Neural cell (in vitro differentiated cells): ENCODE measurements around the gene TEX14. TPM values are rescaled to one million over a fixed set of nuclear protein-coding genes. Genes with fewer than 3 reads are reported as not detected.

Experiments used
- H2AFZ ChIP-seq: fragments of 200-600, 300-800 bp; sonication (generic), shearing (Covaris generic); 2 replicates; pipeline ENCODE4 v1.6.0; 2014; ENCODE audit warnings: low read depth, mild to moderate bottlenecking, antibody characterized with exemption, low read length, moderate library complexity
- H3F3A ChIP-seq: fragments of 200-600 bp; shearing (Covaris generic); 2 replicates; pipeline ENCODE4 v1.6.1; 2016; ENCODE audit warnings: mild to moderate bottlenecking, moderate library complexity, mixed read lengths, antibody characterized with exemption, low read length; ENCODE audit not compliant: insufficient read depth, poor library complexity, severe bottlenecking
- H3K27ac ChIP-seq: fragments of 200-600, 300-800 bp; sonication (generic), shearing (Covaris generic); 2 replicates; pipeline ENCODE4 v1.5.1; 2014; ENCODE audit warnings: mild to moderate bottlenecking, low read length, moderate library complexity
- H3K27me3 ChIP-seq: fragments of 300-800, 200-600 bp; sonication (generic), shearing (Covaris generic); 2 replicates; pipeline ENCODE4 v1.6.0; 2014; ENCODE audit warnings: mild to moderate bottlenecking, low read depth, low read length, moderate library complexity; ENCODE audit not compliant: insufficient read depth
- H3K36me3 ChIP-seq: fragments of 300-800, 200-600 bp; sonication (generic), shearing (Covaris generic); 2 replicates; pipeline ENCODE4 v1.5.1; 2014; ENCODE audit warnings: mild to moderate bottlenecking, antibody characterized with exemption, low read length, moderate library complexity; ENCODE audit not compliant: insufficient read depth
- H3K4me2 ChIP-seq: fragments of 300-800, 200-600 bp; sonication (generic), shearing (Covaris generic); 2 replicates; pipeline ENCODE4 v1.6.0; 2014; ENCODE audit warnings: mild to moderate bottlenecking, low read length
- H3K4me3 ChIP-seq: fragments of 300-800, 200-600 bp; sonication (generic), shearing (Covaris generic); 2 replicates; pipeline ENCODE4 v1.5.1; 2014; ENCODE audit warnings: mild to moderate bottlenecking, low read length, moderate library complexity
- H3K79me2 ChIP-seq: fragments of 200-600 bp; shearing (Covaris generic); replicated peaks from 2 replicates; pipeline ENCODE4 v1.6.0; 2014; ENCODE audit warnings: mild to moderate bottlenecking, low read length, moderate library complexity; ENCODE audit not compliant: insufficient read depth
- H3K9ac ChIP-seq: fragments of 300-800, 200-600 bp; sonication (generic), shearing (Covaris generic); 2 replicates; pipeline ENCODE4 v1.6.1; 2016; ENCODE audit warnings: mild to moderate bottlenecking, low read length, mixed read lengths
- H3K9me2 ChIP-seq: fragments of 200-600 bp; shearing (Covaris generic); 2 replicates; pipeline ENCODE4 v1.6.1; 2016; ENCODE audit warnings: mild to moderate bottlenecking, low read length, mixed read lengths; ENCODE audit not compliant: insufficient read depth
- H3K9me3 ChIP-seq: fragments of 200-600, 300-800 bp; sonication (generic), shearing (Covaris generic); 2 replicates; pipeline ENCODE4 v1.6.1; 2016; ENCODE audit warnings: mild to moderate bottlenecking, mixed run types, low read length, moderate library complexity, mixed read lengths
- H4K20me1 ChIP-seq: fragments of 200-600 bp; shearing (Covaris generic); 2 replicates; pipeline ENCODE4 v1.6.1; 2016; ENCODE audit warnings: mild to moderate bottlenecking, mixed run types; ENCODE audit not compliant: insufficient read depth
- EP300 ChIP-seq: fragments of 450-650 bp; conservative IDR thresholded peaks from 2 replicates; pipeline ENCODE4 v1.6.1; 2014; ENCODE audit warnings: antibody characterized with exemption, mild to moderate bottlenecking, moderate library complexity; ENCODE audit not compliant: poor library complexity, severe bottlenecking
- EZH2 ChIP-seq: fragments of 200-600, 300-800 bp; shearing (Covaris generic), sonication (generic); IDR thresholded peaks from 2 replicates; pipeline ENCODE4 v1.6.1; 2014; ENCODE audit warnings: antibody characterized with exemption, low read length, borderline replicate concordance, mild to moderate bottlenecking; ENCODE audit not compliant: insufficient read depth, poor library complexity, severe bottlenecking
- MXI1 ChIP-seq: fragments of 450-650 bp; conservative IDR thresholded peaks from 2 replicates; pipeline ENCODE4 v1.6.1; 2014; ENCODE audit warnings: antibody characterized with exemption, mild to moderate bottlenecking; ENCODE audit not compliant: poor library complexity, severe bottlenecking
- POLR2AphosphoS5 ChIP-seq: IDR thresholded peaks from 2 replicates; pipeline ENCODE4 v1.6.1; 2012
- RAD21 ChIP-seq: fragments of 450-650 bp; conservative IDR thresholded peaks from 2 replicates; pipeline ENCODE4 v1.6.1; 2014; ENCODE audit warnings: antibody characterized with exemption, mild to moderate bottlenecking, moderate library complexity
- SMC3 ChIP-seq: fragments of 450-650 bp; conservative IDR thresholded peaks from 2 replicates; pipeline ENCODE4 v1.6.1; 2014; ENCODE audit warnings: antibody characterized with exemption, mild to moderate bottlenecking, moderate library complexity; ENCODE audit not compliant: poor library complexity
- TAF1 ChIP-seq: IDR thresholded peaks from 2 replicates; pipeline ENCODE4 v1.6.1; 2012; ENCODE audit warnings: low read depth
- polyA plus RNA-seq: library from polyadenylated mRNA; depleted of rRNA; stranded (reverse); fragments of >200 nt; gene quantifications from 2 replicates; pipeline ENCODE4 v1.2.3, GENCODE V29; 2014
- TF ChIP-seq, protein P1 (sequence below): IDR thresholded peaks from 2 replicates; pipeline ENCODE4 v1.6.1; 2012; ENCODE audit warnings: borderline replicate concordance
- TF ChIP-seq, protein P2 (sequence below): fragments of 450-650 bp; IDR thresholded peaks from 2 replicates; pipeline ENCODE4 v1.5.1; 2014; ENCODE audit warnings: antibody characterized with exemption, mild to moderate bottlenecking, moderate library complexity; ENCODE audit not compliant: poor library complexity, severe bottlenecking

The TEX14 gene
- polyA plus RNA-seq, 1 donor from 2014 or later = 1.4 TPM

DNA sequence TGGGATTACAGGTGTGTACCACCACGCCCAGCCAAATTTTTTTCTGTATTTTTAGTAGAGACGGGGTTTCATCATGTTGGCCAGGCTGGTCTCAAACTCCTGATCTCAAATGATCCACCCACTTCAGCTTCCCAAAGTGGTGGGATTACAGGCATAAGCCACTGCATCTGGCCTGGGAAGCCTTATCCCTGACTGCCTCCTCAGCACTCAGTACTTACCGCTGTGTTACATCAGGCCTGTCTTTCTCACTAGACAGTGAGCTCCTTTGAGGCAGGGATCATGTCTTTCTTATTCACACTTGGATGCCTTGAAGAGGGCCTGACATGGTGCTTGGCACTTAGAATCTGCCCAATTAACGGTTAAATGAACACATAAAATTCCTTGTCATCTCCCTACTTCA is 121.1 kb downstream of the TEX14 start:
- Histone ChIP-seq H4K20me1 (no peaks in the 10 kb centered on the region), H3K9ac (no peak overlapping the region), H3K27ac (no peak overlapping the region), H3K79me2 (no peaks in the 10 kb centered on the region), H3K9me2 (no peaks in the 10 kb centered on the region), H3K4me2 (no peak overlapping the region), H3K9me3 (no peaks in the 10 kb centered on the region), H3K27me3 (no peaks in the 10 kb centered on the region), H3K36me3 (no peaks in the 10 kb centered on the region), H3F3A (no peaks in the 10 kb centered on the region), H3K4me3 (no peak overlapping the region), H2AFZ (no peak overlapping the region)
- TF ChIP-seq EZH2 (no peak), SMC3 (no peak), TAF1 (no peak), RAD21 (no peak), POLR2AphosphoS5 (no peak), EP300 (no peak), MXI1 (no peak)
- TF ChIP-seq, protein P1, sequence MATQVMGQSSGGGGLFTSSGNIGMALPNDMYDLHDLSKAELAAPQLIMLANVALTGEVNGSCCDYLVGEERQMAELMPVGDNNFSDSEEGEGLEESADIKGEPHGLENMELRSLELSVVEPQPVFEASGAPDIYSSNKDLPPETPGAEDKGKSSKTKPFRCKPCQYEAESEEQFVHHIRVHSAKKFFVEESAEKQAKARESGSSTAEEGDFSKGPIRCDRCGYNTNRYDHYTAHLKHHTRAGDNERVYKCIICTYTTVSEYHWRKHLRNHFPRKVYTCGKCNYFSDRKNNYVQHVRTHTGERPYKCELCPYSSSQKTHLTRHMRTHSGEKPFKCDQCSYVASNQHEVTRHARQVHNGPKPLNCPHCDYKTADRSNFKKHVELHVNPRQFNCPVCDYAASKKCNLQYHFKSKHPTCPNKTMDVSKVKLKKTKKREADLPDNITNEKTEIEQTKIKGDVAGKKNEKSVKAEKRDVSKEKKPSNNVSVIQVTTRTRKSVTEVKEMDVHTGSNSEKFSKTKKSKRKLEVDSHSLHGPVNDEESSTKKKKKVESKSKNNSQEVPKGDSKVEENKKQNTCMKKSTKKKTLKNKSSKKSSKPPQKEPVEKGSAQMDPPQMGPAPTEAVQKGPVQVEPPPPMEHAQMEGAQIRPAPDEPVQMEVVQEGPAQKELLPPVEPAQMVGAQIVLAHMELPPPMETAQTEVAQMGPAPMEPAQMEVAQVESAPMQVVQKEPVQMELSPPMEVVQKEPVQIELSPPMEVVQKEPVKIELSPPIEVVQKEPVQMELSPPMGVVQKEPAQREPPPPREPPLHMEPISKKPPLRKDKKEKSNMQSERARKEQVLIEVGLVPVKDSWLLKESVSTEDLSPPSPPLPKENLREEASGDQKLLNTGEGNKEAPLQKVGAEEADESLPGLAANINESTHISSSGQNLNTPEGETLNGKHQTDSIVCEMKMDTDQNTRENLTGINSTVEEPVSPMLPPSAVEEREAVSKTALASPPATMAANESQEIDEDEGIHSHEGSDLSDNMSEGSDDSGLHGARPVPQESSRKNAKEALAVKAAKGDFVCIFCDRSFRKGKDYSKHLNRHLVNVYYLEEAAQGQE = no peak

DNA sequence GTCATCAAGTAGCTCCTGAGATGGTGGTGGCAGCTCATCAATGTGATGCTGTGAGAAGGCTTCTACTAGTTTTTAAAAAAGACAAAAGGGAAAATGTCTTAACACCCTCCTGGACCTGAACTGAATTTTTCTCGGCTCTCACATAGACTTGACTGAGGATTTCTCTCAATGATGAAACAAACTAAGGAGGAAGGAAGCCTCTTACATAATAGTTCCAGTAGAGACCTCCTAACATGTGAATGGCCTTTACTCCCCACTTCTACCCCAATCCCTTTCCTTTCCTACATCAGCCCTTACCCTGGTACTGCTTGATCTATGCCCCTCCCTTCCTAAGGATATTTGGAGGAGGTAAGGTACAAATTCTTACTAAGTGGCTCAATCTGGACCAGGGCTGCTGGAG is 122.6 kb downstream of the TEX14 start:
- Histone ChIP-seq H3K27ac (no peak overlapping the region), H3K27me3 (no peaks in the 10 kb centered on the region), H4K20me1 (no peaks in the 10 kb centered on the region), H3K9me3 (no peaks in the 10 kb centered on the region), H3K79me2 (no peaks in the 10 kb centered on the region), H2AFZ (no peak overlapping the region), H3K9me2 (no peaks in the 10 kb centered on the region), H3F3A (no peaks in the 10 kb centered on the region), H3K36me3 (no peaks in the 10 kb centered on the region), H3K4me2 (no peak overlapping the region), H3K4me3 (no peak overlapping the region), H3K9ac (no peak overlapping the region)
- TF ChIP-seq EZH2 (no peak), TAF1 (no peak), EP300 (no peak), POLR2AphosphoS5 (no peak), MXI1 (no peak), RAD21 (no peak), SMC3 (no peak)
- TF ChIP-seq, protein P2, sequence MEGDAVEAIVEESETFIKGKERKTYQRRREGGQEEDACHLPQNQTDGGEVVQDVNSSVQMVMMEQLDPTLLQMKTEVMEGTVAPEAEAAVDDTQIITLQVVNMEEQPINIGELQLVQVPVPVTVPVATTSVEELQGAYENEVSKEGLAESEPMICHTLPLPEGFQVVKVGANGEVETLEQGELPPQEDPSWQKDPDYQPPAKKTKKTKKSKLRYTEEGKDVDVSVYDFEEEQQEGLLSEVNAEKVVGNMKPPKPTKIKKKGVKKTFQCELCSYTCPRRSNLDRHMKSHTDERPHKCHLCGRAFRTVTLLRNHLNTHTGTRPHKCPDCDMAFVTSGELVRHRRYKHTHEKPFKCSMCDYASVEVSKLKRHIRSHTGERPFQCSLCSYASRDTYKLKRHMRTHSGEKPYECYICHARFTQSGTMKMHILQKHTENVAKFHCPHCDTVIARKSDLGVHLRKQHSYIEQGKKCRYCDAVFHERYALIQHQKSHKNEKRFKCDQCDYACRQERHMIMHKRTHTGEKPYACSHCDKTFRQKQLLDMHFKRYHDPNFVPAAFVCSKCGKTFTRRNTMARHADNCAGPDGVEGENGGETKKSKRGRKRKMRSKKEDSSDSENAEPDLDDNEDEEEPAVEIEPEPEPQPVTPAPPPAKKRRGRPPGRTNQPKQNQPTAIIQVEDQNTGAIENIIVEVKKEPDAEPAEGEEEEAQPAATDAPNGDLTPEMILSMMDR = no peak
- TF ChIP-seq, protein P1 = no peak
